ENCODE results near the gene PPIL1.

The PPIL1 gene

GRCh38 chr6:36838896-36839748, 35.5 kb downstream of the PPIL1 start, which contains the start of gene CPNE5:
CPNE5 (minus strand) TSS chr6:36839444; CDS start chr6:36839377, 67 bp downstream.
- in situ Hi-C loops (cut with MboI; ENCODE audit: low sequenced_read_pairs) = no loop called here

GRCh38 chr6:36837686-36838085, 36.9 kb downstream of the PPIL1 start:
- in situ Hi-C loops (cut with MboI; ENCODE audit: low sequenced_read_pairs) = no loop called here

GRCh38 chr6:36837022-36837339, 37.6 kb downstream of the PPIL1 start:
- in situ Hi-C loops (cut with MboI; ENCODE audit: low sequenced_read_pairs) = no loop called here

GRCh38 chr6:36836111-36837021, 38.2 kb downstream of the PPIL1 start:
- in situ Hi-C loops (cut with MboI; ENCODE audit: low sequenced_read_pairs) = no loop called here

GRCh38 chr6:36834576-36835341, 39.8 kb downstream of the PPIL1 start:
- in situ Hi-C loops (cut with MboI; ENCODE audit: low sequenced_read_pairs) = no loop called here

GRCh38 chr6:36833182-36833789, 41.3 kb downstream of the PPIL1 start:
- in situ Hi-C loops (cut with MboI; ENCODE audit: low sequenced_read_pairs) = no loop called here

GRCh38 chr6:36832313-36832712, 42.3 kb downstream of the PPIL1 start:
- in situ Hi-C loops (cut with MboI; ENCODE audit: low sequenced_read_pairs) = no loop called here

- in situ Hi-C loops (cut with MboI; ENCODE audit: low sequenced_read_pairs) = no loop called here
Measured at GRCh38 chr6:36830577-36830976, 44.0 kb downstream of the PPIL1 start.

GRCh38 chr6:36829919-36830544, 44.6 kb downstream of the PPIL1 start:
- in situ Hi-C loops (cut with MboI; ENCODE audit: low sequenced_read_pairs) = no loop called here

GRCh38 chr6:36827261-36828079, 47.1 kb downstream of the PPIL1 start:
- in situ Hi-C loops (cut with MboI; ENCODE audit: low sequenced_read_pairs) = no loop called here

GRCh38 chr6:36826520-36827227, 47.9 kb downstream of the PPIL1 start:
- in situ Hi-C loops (cut with MboI; ENCODE audit: low sequenced_read_pairs) = no loop called here

GRCh38 chr6:36825994-36826393, 48.6 kb downstream of the PPIL1 start:
- in situ Hi-C loops (cut with MboI; ENCODE audit: low sequenced_read_pairs) = no loop called here

- in situ Hi-C loops (cut with MboI; ENCODE audit: low sequenced_read_pairs) = no loop called here
Measured at GRCh38 chr6:36825452-36825851, 49.2 kb downstream of the PPIL1 start.

- in situ Hi-C loops (cut with MboI; ENCODE audit: low sequenced_read_pairs) = no loop called here
Measured at GRCh38 chr6:36824253-36824652, 50.4 kb downstream of the PPIL1 start.

GRCh38 chr6:36823421-36824096, 51.0 kb downstream of the PPIL1 start:
- in situ Hi-C loops (cut with MboI; ENCODE audit: low sequenced_read_pairs) = no loop called here

- in situ Hi-C loops (cut with MboI; ENCODE audit: low sequenced_read_pairs) = no loop called here
Measured at GRCh38 chr6:36822506-36823269, 51.9 kb downstream of the PPIL1 start.

- in situ Hi-C loops (cut with MboI; ENCODE audit: low sequenced_read_pairs) = no loop called here
Measured at GRCh38 chr6:36821581-36822335, 52.8 kb downstream of the PPIL1 start.

Data from HL-60/S4 treated with retinoic acid at 250 ng/mL for 4 days and 3 days (cell line).